Smooth muscle cell (in vitro differentiated cells): Measurements from ENCODE around the gene PSME3IP1. TPM values are rescaled to one million over a fixed set of nuclear protein-coding genes. Genes with fewer than 3 reads are reported as not detected.

Experiments
- DNase-seq: peaks from one replicate; lab custom pipeline; 2025; ENCODE audit not compliant: unreplicated experiment; lab: John Stamatoyannopoulos, UW
- H2AFZ ChIP-seq: fragments of 200-600 bp; sonication (generic); 2 replicates; pipeline ENCODE4 v1.6.0; 2016; ENCODE audit warnings: antibody characterized with exemption, low read depth, mild to moderate bottlenecking
- H3F3A ChIP-seq: fragments of 200-600 bp; sonication (generic); 2 replicates; pipeline ENCODE4 v1.6.0; 2017; ENCODE audit warnings: antibody characterized with exemption, low read depth
- H3K27ac ChIP-seq: fragments of 200-600 bp; sonication (generic); 2 replicates; pipeline ENCODE4 v1.5.1; 2016; ENCODE audit warnings: low read depth, mild to moderate bottlenecking
- H3K27me3 ChIP-seq: fragments of 200-600 bp; sonication (generic); 2 replicates; pipeline ENCODE4 v1.6.1; 2016; ENCODE audit warnings: low read depth, mild to moderate bottlenecking
- H3K36me3 ChIP-seq: fragments of 200-600 bp; sonication (generic); 2 replicates; pipeline ENCODE4 v1.5.1; 2016; ENCODE audit warnings: low read depth
- H3K4me1 ChIP-seq: fragments of 200-600 bp; sonication (generic); 2 replicates; pipeline ENCODE4 v1.5.1; 2016; ENCODE audit warnings: low read depth
- H3K4me2 ChIP-seq: fragments of 200-600 bp; sonication (generic); 2 replicates; pipeline ENCODE4 v1.6.0; 2016; ENCODE audit warnings: mild to moderate bottlenecking
- H3K4me3 ChIP-seq: fragments of 200-600 bp; sonication (generic); 2 replicates; pipeline ENCODE4 v1.5.1; 2016; ENCODE audit warnings: mild to moderate bottlenecking
- H3K79me2 ChIP-seq: fragments of 200-600 bp; sonication (generic); 2 replicates; pipeline ENCODE4 v1.6.0; 2016; ENCODE audit warnings: low read depth, mild to moderate bottlenecking
- H3K9ac ChIP-seq: fragments of 200-600 bp; sonication (generic); 2 replicates; pipeline ENCODE4 v1.6.0; 2016; ENCODE audit warnings: low read depth
- H3K9me3 ChIP-seq: fragments of 200-600 bp; sonication (generic); replicated peaks from 2 replicates; pipeline ENCODE4 v1.5.1; 2016; ENCODE audit warnings: low read depth
- H4K20me1 ChIP-seq: fragments of 200-600 bp; sonication (generic); 2 replicates; pipeline ENCODE4 v1.6.0; 2016; ENCODE audit warnings: low read depth
- CTCF ChIP-seq: fragments of 200-600 bp; sonication (generic); IDR thresholded peaks from 2 replicates; pipeline ENCODE4 v1.5.1; 2017; ENCODE audit warnings: borderline replicate concordance, mild to moderate bottlenecking, antibody characterized with exemption; ENCODE audit not compliant: insufficient read depth, poor library complexity, severe bottlenecking
- WGBS: methylation state at CpG from one replicate; pipeline ENCODE4 v1.1.7; 2016; ENCODE audit warnings: low lambda C conversion rate; 5-methylcytosine and 5-hydroxymethylcytosine counted together
- polyA plus RNA-seq: library from polyadenylated mRNA; unstranded; fragments of >200 nt; fragmentation: Nextera tagmentation; extraction: Ambion mirVana; gene quantifications from 2 replicates; pipeline ENCODE4 v1.2.1, GENCODE V29; 2016
- total RNA-seq: library from RNA; depleted of rRNA; stranded (reverse); fragments of >200 nt; gene quantifications from 2 replicates; pipeline ENCODE4 v1.2.3, GENCODE V29; 2014

PSME3IP1 gene
- total and polyA plus RNA-seq, 2 experiments from 2014 or later: 58.1 to 104 TPM

- Histone ChIP-seq H3K27ac (peak overlapping the region; percentile 95), H3K9me3 (no peaks in the 10 kb centered on the region), H3F3A (peaks cover 29% of the 10 kb centered on the region), H3K36me3 (no peaks in the 10 kb centered on the region), H3K79me2 (peaks cover 90% of the 10 kb centered on the region), H3K4me3 (no peak overlapping the region), H3K27me3 (no peaks in the 10 kb centered on the region), H3K9ac (no peak overlapping the region), H2AFZ (no peak overlapping the region), H3K4me2 (peak overlapping the region; percentile 79), H4K20me1 (peaks cover 38% of the 10 kb centered on the region), H3K4me1 (peaks cover 42% of the 10 kb centered on the region)
- WGBS: 55% methylated on average over 7 of the region's 7 CpGs
- TF ChIP-seq CTCF: no peak
- DNase-seq: no peak
Measured at GRCh38 chr16:57192720-57193486, 7.1 kb upstream of the PSME3IP1 start.

GRCh38 chr16:57192146-57192545, 6.3 kb upstream of the PSME3IP1 start:
- no peak for TF ChIP-seq CTCF
- peak overlapping the region; percentile 95 for H3K27ac ChIP-seq
- H2AFZ ChIP-seq: no peak overlapping the region
- WGBS: 59% methylated on average over 3 of the region's 3 CpGs
- H3K79me2 ChIP-seq: peaks cover 90% of the 10 kb centered on the region
- peaks cover 39% of the 10 kb centered on the region for H4K20me1 ChIP-seq
- no peaks in the 10 kb centered on the region for H3K36me3 ChIP-seq
- H3K4me3 ChIP-seq: no peak overlapping the region
- peaks cover 48% of the 10 kb centered on the region for H3K4me1 ChIP-seq
- DNase-seq: no peak
- H3K4me2 ChIP-seq: peak overlapping the region; percentile 79
- H3F3A ChIP-seq: peaks cover 37% of the 10 kb centered on the region
- H3K9me3 ChIP-seq: no peaks in the 10 kb centered on the region
- no peak overlapping the region for H3K9ac ChIP-seq
- no peaks in the 10 kb centered on the region for H3K27me3 ChIP-seq

GRCh38 chr16:57191056-57191571, 5.3 kb upstream of the PSME3IP1 start:
- H3K4me2 ChIP-seq: peak overlapping the region; percentile 79
- H3K36me3 ChIP-seq: no peaks in the 10 kb centered on the region
- no peak overlapping the region for H2AFZ ChIP-seq
- peak overlapping the region; percentile 95 for H3K27ac ChIP-seq
- peaks cover 44% of the 10 kb centered on the region for H3K4me1 ChIP-seq
- H3K27me3 ChIP-seq: no peaks in the 10 kb centered on the region
- H3K9ac ChIP-seq: no peak overlapping the region
- H3K79me2 ChIP-seq: peaks cover 88% of the 10 kb centered on the region
- WGBS: 83% methylated on average over 3 of the region's 3 CpGs
- peaks cover 40% of the 10 kb centered on the region for H3F3A ChIP-seq
- no peaks in the 10 kb centered on the region for H3K9me3 ChIP-seq
- H4K20me1 ChIP-seq: peaks cover 35% of the 10 kb centered on the region
- DNase-seq: no peak
- no peak for TF ChIP-seq CTCF
- no peak overlapping the region for H3K4me3 ChIP-seq
